Hindlimb muscle (tissue), 1 donor: ENCODE results near the gene GPR12. TPM values are rescaled to one million over a fixed set of nuclear protein-coding genes. Genes with fewer than 3 reads are reported as not detected.

ENCODE experiments used
- DNase-seq: peaks from one replicate; pipeline ENCODE4 v3.0.0-alpha.2; 2013
- polyA plus RNA-seq: library from polyadenylated mRNA; unstranded; fragments of 120-200 nt; gene quantifications from one replicate; pipeline ENCODE4 v1.2.1, GENCODE V29; 2013; ENCODE audit not compliant: insufficient read length

Gene GPR12, protein sequence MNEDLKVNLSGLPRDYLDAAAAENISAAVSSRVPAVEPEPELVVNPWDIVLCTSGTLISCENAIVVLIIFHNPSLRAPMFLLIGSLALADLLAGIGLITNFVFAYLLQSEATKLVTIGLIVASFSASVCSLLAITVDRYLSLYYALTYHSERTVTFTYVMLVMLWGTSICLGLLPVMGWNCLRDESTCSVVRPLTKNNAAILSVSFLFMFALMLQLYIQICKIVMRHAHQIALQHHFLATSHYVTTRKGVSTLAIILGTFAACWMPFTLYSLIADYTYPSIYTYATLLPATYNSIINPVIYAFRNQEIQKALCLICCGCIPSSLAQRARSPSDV
- 0.23 TPM for polyA plus RNA-seq

GRCh38 chr13:26759907-26760831 is at the start of gene GPR12:
Gene GPR12, minus strand, starts transcription at chr13:26760786. Its CDS starts 959 bp downstream, at chr13:26759827.
- DNase-seq: peak; percentile 38

GRCh38 chr13:26810095-26810494 is 49.5 kb upstream of the GPR12 start:
- DNase-seq: no peak

DNA sequence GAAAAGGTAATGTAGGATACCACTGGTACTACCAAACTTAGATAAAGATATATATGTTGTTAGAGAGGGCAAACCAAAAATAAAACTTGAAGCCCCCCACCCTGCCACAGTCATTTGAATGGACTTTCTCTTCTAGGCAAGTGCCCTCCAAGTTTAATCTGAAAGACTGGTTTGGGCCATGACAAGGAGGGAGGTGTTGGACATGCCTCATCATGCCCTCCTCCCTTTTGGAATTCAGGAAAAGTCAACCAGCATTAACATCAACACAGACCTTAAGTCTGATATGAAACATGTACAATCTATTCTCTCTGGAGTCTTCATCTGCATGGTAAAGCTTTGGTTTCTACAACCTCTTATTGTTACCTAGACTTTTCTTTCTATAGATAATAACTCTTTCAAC is 46.3 kb upstream of the GPR12 start:
- DNase-seq: no peak

GRCh38 chr13:26787961-26788360 is 27.4 kb upstream of the GPR12 start:
- DNase-seq: no peak

GRCh38 chr13:26786651-26787295 is 26.2 kb upstream of the GPR12 start:
- no peak for DNase-seq

DNA sequence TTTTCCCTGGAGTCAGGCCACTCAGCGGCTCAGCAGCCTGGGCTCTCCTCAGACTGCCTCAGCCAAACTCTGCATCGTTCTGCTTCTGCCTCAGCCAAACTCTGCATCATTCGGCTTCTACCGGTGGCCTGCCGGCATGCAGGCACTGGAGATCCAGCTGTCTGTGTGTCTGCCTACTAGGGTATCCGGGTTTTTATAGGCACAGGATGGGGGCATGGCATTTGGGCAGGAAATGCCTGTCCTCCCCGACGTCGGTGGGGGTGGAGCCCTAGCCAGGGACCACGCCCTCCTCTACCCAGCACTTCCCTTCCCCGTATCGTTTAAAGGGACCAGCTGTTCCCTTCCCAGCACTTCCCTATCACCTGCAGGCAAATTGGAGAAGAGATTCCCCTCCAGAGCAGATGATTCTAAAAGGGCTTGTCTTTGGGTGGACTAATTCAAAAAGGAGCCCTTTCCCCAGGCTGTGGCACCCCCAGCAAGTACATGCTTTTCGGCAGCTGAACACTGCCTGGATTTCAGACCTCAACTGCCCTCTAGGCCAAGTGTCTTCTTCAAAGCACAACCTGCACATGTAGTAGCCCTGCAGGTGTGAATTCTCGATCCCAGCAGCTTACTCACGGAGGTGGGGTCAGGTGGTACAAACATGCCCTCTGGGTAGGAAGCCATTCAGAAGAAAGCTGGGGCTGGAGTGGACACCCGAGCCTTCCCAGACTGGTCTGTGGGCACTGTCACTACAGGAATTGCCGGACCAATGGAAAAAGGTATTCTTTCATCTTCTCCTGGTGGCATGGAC is 25.4 kb upstream of the GPR12 start:
- DNase-seq: peak; percentile 18

DNA sequence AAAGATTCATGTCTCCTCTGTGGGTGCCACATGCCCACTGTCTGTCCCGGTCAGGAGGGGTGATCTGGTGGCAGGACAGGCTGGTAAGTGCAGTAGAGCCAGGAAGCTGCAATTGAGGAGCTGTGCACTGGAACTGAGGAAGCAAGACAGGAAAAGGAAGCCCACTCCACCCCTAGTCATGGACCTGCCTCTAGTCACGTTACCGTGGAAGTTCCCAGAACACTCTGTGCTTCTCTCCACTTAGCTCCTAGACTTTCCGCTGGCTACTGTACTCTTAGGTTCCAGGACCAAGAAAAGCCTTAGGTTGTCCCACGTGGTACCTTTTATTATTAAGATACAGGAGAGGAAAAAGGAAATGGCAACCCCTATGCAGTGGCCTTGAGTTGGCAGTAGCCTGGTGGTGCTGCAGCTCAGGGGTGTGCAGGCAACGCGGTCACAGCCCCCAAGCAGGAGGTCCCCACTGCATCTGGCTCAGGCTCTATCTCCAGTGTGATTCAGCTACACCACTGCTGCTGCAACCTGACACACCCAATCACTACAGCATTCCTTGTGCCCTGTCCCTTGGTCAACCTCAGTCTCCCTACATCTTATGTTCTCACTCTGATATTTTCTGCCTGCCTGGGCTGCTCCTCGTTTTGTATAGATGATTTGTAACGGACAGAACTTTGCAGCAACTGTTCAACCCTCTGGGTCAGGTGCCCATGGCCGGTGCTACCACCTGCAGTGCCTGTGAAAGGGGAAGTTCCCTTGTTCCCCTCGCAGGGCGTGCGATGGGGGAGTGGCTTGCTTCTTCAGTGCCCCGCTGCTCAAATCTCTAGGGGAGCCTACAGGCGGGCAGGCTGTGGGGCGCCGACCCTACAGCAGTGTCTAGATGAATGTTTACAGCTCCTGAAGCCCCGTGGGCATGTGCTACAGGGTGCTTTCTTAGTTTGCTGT is 24.4 kb upstream of the GPR12 start:
- DNase-seq: no peak

- no peak for DNase-seq
Measured at GRCh38 chr13:26780411-26780810, 19.8 kb upstream of the GPR12 start.

GRCh38 chr13:26779321-26779720 is 18.7 kb upstream of the GPR12 start:
- no peak for DNase-seq

DNA sequence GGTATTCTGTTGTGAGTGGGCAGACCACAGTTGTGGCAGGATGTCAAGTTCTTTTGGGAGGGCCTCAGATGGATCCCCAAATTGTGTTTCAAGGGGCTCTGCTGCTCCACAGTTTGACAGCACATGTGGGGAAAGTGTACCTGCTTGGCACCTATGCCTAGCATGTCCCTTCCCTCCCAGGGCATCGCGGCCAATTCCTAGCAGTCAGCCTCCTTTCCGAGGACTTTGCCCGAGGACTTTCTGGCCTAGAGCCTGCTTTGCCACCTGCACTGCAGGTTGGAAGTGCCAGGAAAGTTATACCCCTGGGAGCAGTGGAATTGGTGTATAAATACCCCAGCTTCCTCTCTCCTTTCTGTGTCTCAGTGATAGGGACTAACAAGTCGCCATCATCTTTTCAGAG is 11.9 kb upstream of the GPR12 start:
- no peak for DNase-seq

DNA sequence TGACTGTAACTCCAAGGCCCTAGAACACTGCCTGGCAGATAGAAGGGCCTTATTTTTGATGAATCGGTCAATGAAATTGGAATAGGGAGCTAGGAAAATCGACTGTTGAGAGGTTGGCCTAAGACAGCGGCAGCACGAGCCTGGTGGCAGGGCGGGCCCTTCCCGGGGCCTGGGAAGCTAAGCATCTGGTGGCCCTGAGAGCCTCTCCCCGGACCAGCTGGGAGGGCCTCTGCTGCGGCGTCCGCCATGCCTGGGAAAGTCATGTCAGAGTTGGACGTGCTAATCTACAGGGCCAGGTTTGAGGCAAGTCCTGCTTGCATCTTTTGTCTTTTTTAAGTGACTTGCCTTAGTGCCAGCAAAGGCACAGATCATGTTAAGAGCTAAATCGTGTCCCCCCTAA is 11.2 kb upstream of the GPR12 start:
- DNase-seq: no peak

GRCh38 chr13:26762745-26763345 is 2.3 kb upstream of the GPR12 start:
- peak; percentile 38 for DNase-seq

DNA sequence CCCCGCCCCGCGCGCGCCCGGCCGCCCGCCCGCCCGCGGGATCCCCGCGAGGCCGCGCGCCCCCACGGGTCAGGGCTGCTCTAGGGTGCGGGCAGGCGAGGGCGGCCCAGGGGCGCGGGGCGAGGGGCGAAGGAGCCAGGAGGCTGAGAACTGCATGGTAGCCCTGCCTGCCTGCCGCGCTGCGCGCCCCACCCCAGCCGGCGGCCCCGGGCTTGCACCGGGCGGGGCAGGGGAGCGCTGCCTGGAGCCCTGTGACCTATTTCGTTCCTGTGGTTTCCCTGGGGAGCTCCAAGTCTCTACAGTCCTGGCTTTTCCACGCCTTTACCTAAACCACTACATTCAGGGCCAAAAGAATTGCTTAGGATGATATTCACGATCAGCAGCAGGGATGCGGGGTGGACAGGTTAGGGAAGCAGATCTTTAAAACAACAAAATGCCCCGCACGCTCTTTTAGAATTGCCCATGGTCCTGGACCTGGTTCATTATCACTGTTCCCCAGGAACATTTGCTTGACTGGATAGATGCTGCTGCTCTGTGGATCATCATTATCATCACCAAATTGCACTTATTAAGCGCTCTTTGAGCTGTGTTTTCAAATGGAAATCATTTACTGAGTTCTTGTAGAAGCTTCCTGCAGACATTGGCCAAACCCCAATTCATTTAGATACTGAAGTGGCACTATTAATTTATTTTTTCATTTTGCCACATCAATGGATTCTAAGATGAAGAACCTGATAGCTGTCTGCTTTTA is 421 bp upstream of the GPR12 start:
- no peak for DNase-seq

DNA sequence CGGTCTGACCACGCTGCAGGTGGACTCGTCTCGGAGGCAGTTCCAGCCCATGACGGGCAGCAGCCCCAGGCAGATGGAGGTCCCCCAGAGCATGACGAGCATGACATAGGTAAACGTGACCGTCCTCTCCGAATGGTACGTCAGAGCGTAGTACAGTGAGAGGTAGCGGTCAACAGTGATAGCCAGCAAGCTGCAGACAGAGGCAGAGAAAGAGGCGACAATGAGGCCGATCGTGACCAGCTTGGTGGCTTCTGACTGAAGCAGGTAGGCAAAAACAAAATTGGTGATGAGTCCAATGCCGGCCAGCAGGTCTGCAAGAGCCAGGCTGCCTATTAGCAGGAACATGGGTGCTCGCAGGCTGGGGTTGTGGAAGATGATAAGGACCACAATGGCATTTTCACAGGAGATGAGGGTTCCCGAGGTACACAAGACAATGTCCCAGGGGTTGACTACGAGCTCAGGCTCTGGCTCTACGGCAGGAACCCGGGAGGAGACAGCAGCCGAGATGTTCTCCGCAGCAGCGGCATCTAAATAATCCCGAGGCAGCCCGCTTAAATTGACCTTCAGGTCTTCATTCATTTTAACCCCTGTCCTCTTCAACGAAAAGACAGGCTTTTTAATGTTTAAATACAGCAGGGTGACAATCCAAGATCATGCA is 1.2 kb downstream of the GPR12 start:
- DNase-seq: no peak

- no peak for DNase-seq
Measured at GRCh38 chr13:26758496-26759157, 2.0 kb downstream of the GPR12 start.

GRCh38 chr13:26756961-26757360 is 3.6 kb downstream of the GPR12 start:
- DNase-seq: no peak

- no peak for DNase-seq
Measured at GRCh38 chr13:26752671-26753070, 7.9 kb downstream of the GPR12 start.

DNA sequence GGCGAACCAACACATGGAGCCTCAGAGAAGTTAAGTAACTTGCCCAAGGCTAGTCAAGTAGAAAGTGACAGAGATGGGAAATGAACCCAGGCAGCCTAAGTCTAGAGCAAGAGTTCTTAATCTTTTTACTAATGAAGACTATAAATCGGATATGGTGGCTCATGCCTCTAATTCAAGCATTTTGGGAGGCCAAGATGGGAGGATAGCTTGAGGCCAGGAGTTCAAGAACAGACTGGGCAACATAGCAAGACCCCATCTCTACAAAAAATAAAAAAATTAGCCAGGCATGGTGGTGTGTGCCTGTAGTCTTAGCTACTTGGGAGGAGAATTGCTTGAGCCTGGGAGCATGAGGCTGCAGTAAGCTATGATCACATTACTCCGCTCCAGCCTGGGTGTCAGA is 10.7 kb downstream of the GPR12 start:
- DNase-seq: no peak

DNA sequence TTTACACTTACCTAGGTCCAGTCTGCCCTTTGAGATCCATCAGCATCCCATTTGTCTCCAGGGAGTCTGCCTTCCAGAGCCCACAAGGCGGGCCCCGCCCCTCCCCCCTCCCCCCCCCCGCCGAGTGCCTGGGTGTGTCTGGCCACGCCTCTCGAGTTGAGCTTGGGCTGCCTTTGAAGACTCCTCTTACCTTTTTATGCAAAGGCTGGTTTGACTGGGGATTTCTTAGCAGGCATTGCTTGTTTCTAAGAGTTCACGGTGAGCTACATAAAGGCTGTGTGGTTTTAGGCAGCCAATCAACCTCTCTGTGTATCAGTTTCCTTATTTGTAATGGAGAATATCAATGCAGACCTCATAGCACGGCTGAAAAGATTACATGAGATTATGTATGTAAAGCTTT is 11.3 kb downstream of the GPR12 start:
- no peak for DNase-seq
